AG09319 (cell line): ENCODE measurements around the gene ZFC3H1.

Experiments
- DNase-seq: peaks from one replicate; pipeline ENCODE4 v3.0.0-alpha.2; 2010; ENCODE audit warnings: low read depth; ENCODE audit errors: extremely low read depth
- TF ChIP-seq, protein P1 (sequence below): IDR thresholded peaks from 2 replicates; pipeline ENCODE4 v1.5.1; 2011; ENCODE audit warnings: low read depth, mild to moderate bottlenecking, inconsistent platforms, low read length, moderate library complexity

The ZFC3H1 gene, protein sequence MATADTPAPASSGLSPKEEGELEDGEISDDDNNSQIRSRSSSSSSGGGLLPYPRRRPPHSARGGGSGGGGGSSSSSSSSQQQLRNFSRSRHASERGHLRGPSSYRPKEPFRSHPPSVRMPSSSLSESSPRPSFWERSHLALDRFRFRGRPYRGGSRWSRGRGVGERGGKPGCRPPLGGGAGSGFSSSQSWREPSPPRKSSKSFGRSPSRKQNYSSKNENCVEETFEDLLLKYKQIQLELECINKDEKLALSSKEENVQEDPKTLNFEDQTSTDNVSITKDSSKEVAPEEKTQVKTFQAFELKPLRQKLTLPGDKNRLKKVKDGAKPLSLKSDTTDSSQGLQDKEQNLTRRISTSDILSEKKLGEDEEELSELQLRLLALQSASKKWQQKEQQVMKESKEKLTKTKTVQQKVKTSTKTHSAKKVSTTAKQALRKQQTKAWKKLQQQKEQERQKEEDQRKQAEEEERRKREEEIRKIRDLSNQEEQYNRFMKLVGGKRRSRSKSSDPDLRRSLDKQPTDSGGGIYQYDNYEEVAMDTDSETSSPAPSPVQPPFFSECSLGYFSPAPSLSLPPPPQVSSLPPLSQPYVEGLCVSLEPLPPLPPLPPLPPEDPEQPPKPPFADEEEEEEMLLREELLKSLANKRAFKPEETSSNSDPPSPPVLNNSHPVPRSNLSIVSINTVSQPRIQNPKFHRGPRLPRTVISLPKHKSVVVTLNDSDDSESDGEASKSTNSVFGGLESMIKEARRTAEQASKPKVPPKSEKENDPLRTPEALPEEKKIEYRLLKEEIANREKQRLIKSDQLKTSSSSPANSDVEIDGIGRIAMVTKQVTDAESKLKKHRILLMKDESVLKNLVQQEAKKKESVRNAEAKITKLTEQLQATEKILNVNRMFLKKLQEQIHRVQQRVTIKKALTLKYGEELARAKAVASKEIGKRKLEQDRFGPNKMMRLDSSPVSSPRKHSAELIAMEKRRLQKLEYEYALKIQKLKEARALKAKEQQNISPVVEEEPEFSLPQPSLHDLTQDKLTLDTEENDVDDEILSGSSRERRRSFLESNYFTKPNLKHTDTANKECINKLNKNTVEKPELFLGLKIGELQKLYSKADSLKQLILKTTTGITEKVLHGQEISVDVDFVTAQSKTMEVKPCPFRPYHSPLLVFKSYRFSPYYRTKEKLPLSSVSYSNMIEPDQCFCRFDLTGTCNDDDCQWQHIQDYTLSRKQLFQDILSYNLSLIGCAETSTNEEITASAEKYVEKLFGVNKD (N-terminal part only)

DNA sequence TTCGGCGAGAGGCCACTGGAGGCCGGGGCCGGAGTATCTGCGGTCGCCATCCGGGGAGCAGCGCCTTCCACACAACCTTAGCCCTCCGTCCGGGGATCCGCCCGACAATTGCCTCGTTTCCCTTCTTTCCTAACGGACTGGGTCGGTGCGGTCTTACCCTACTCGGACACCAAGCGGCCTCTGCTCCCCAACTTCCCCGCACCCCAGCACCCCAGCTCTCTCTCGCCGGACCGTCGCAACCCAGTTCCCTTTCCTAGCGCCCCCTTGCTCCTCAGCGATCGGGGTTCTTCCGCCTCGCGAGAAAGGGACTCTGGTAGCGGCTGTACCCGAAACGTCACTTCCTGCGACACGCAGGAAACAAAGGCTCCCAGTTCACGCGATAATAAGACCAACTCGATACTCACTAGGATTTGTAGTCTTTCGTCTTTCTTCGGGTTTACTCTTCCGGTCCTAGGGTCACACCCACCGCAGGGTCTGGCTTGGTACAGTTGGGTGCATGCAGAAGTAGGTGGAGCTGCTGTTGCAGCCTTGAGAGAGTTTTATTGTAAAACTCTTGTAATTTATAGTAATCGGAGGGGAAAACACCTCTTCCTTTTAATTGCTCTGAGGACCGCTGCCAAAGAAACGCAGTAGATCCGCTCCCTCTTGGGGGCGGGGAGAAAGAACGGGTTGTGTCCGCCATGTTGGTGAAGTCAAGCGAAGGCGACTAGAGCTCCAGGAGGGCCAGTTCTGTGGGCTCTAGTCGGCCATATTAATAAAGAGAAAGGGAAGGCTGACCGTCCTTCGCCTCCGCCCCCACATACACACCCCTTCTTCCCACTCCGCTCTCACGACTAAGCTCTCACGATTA, at the start of gene ZFC3H1, which contains the start of gene THAP2:
Gene ZFC3H1 (minus strand): TSS at position 288 of the 850 bp plus-strand sequence. CDS start 238 bp downstream, at position 50.
Gene THAP2 (plus strand): TSS at position 741 of the 850 bp plus-strand sequence. CDS start 209 bp downstream, outside the sequence.
- DNase-seq, result peak; percentile 99
- TF ChIP-seq, protein P1, sequence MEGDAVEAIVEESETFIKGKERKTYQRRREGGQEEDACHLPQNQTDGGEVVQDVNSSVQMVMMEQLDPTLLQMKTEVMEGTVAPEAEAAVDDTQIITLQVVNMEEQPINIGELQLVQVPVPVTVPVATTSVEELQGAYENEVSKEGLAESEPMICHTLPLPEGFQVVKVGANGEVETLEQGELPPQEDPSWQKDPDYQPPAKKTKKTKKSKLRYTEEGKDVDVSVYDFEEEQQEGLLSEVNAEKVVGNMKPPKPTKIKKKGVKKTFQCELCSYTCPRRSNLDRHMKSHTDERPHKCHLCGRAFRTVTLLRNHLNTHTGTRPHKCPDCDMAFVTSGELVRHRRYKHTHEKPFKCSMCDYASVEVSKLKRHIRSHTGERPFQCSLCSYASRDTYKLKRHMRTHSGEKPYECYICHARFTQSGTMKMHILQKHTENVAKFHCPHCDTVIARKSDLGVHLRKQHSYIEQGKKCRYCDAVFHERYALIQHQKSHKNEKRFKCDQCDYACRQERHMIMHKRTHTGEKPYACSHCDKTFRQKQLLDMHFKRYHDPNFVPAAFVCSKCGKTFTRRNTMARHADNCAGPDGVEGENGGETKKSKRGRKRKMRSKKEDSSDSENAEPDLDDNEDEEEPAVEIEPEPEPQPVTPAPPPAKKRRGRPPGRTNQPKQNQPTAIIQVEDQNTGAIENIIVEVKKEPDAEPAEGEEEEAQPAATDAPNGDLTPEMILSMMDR, result peak; percentile 47

DNA sequence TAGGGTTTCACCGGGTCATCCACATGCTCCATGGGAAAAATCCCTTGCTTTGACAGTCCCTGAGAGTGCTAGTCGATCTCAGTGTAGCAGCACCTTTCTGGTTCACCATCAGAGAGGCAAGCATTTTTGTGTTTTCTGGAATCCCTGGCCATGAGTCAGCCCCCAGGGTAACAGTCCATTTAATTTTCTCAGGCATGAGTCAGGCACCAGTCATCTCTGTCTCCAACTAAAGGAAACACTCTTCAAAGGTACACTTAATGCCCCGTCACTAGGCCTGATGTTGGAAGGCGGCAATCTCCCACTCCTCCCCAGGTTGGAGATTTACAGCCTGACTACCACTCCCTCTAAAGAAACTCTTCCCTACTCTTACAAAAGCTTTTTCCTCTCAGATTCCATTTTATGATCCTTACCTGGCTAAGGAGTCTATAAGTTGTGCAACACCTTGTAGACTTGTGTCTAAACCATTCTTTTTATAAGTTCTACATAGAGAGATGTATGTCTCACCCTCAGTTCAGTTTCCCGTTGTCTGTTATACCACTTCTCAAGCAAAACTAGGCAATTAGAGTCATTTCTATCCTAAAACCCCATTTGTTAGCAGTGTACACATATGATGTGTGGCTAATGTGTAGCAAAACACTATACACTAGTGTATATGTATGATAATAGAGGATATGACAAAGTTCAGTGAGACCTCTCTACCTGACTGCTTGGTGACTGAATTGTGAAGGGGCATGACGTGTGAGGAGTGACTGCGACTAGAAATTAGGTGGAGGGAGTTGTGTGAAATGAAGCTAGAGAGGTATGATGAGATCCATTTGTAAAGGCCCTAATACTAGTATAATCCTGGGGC, 46.9 kb upstream of the ZFC3H1 start:
- no peak for DNase-seq

DNA sequence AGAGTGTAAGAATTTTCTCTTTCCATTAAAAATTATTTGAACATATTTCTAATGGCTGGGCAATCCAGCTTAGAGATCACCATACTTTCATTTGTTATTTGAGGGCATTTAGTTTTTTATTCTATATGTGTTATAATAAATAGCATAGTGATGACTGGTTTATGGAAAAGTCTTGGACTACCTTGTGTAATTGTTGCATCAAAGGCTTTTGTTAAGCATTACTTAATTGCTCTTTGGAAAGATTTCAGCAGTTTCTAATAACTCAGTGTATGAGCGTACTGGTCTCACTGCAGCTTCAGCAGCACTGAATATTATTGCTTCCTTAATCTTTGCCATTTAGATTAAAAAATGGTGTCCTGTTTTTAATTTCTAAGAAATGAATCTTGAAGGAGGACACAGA, 45.0 kb upstream of the ZFC3H1 start:
- DNase-seq, result no peak
- TF ChIP-seq, protein P1, result no peak

More for the DNA sequence above, 46.9 kb upstream of the ZFC3H1 start:
- TF ChIP-seq, protein P1, result no peak

DNA sequence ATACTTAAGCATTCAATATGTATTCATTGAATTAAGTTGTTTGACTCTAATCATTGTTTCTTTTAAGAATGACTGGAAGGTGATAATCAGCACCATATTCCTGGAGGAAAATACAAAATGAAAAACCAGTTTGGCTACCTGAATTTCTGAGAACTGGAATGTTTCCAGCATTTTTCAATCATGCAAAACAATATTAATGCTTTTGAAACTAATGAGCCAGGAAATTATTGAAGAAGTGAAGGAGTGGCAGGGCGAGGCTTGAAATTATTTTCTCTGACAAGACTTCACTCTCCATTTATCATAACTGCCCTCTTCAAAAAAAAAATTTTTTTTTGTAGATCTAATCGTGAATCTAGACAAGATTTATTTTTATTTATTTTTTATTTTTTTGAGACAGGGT, 41.3 kb upstream of the ZFC3H1 start:
- TF ChIP-seq, protein P1, result no peak
- no peak for DNase-seq

DNA sequence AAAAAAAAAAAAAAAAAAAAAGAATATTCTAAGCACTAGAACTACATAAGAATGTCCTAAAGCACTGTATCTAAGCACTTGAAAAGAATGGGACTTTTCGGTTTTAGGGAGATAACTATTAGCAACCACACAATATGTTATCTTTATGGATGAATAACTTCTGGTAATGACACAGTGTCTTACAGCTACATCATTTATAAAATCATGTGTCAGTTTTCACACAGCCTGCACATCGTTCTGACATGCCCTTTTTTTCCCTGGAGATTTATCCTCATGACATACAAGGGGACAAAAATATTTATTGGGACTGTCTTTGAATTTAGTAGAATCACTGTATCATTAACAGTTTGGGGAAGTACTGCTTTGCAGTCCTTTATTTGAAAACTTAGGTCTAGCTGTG, 39.6 kb upstream of the ZFC3H1 start:
- no peak for DNase-seq
- TF ChIP-seq, protein P1, result no peak
